GM12864 (cell line): ENCODE data around the gene PATL1.
"Not testable (repeated sequence)": the region's sequence is repeated elsewhere in the genome, so short reads cannot be mapped to it uniquely, and the experiment has no call there.

ENCODE experiments used
- DNase-seq: peaks from one replicate; pipeline ENCODE4 v3.0.0-alpha.2; 2011; ENCODE audit warnings: low read depth
- H3K4me3 ChIP-seq: 2 replicates; pipeline ENCODE4 v1.5.1; 2011; ENCODE audit warnings: mild to moderate bottlenecking, low read depth, low read length, control low read depth
- TF ChIP-seq, protein P1 (sequence below): IDR thresholded peaks from 2 replicates; pipeline ENCODE4 v1.5.1; 2011; ENCODE audit warnings: low read depth, mild to moderate bottlenecking, moderate library complexity, low read length, control low read depth, inconsistent platforms; ENCODE audit errors: missing control alignments

The PATL1 gene

DNA sequence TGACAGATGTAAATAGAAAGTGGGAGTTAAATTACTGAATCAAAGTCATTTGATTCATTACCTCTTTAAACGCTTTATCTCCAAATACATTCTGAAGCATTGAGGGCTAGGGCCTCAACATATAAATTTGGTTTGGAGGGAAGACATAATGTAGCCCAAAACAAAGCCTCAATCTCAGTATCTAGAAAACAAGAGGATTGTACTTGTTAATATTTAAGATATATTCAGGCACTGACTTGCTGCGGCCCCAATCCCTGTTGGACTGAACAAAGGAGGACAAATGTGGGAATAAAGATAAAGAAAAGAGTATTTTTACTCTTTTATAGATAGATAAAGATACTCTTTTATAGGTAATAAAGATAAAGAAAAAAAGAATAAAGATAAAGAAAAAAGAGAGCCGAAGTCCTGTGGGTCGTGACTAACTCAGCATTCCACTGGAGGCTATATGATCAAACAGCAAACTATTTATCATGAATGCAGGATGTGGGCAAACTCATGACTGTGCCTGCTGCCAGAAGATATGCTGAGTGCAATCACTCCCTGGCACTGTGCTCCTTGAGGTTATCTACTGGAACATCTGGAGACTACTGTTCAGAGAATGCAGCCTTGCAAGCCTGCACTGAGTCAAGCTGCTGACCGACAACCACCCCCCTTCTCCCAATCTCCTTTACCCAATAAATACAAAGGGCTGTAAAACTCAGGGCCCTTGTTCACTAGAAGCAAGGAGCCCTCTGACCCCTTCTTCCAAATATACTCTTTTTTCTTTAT is 37.9 kb upstream of the PATL1 start:
- TF ChIP-seq, protein P1, sequence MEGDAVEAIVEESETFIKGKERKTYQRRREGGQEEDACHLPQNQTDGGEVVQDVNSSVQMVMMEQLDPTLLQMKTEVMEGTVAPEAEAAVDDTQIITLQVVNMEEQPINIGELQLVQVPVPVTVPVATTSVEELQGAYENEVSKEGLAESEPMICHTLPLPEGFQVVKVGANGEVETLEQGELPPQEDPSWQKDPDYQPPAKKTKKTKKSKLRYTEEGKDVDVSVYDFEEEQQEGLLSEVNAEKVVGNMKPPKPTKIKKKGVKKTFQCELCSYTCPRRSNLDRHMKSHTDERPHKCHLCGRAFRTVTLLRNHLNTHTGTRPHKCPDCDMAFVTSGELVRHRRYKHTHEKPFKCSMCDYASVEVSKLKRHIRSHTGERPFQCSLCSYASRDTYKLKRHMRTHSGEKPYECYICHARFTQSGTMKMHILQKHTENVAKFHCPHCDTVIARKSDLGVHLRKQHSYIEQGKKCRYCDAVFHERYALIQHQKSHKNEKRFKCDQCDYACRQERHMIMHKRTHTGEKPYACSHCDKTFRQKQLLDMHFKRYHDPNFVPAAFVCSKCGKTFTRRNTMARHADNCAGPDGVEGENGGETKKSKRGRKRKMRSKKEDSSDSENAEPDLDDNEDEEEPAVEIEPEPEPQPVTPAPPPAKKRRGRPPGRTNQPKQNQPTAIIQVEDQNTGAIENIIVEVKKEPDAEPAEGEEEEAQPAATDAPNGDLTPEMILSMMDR: no peak
- DNase-seq: no peak
- H3K4me3 ChIP-seq: no peak overlapping the region

DNA sequence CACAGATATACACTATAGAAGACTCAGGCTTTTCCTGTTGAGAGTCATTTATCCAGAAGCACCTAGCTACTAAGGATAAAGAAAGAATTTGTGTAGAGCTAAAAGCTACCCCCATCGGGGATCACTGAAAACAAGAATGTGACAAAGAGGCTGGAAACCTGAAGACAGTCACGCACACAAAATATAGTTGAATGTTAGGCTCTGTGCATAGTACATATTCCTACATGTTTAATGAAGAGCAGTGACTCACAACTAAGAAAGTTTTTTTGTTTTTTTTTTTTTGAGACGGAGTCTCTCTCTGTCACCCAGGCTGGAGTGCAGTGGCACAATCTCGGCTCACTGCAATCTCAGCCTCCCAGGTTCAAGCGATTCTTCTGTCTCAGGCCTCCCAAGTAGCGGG is 36.5 kb upstream of the PATL1 start:
- H3K4me3 ChIP-seq: no peak overlapping the region
- no peak for DNase-seq
- TF ChIP-seq, protein P1: no peak

DNA sequence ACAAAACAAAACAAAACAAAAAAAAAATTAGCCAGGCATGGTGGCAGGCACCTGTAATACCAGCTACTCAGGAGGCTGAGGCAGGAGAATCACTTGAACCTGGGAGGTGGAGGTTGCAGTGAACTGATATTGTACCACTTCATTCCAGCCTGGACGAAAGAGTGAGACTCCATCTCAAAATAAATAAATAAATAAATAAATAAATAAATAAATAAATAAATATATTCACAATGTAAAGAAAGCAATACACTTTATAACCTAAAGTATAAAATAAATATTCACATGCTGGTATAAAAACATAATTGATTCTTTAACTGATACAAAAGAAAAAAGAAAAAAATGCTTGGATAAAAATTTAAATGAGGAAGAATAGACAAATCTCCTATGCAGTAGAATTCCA is 34.7 kb upstream of the PATL1 start:
- H3K4me3 ChIP-seq, DNase-seq: not testable (repeated sequence)

DNA sequence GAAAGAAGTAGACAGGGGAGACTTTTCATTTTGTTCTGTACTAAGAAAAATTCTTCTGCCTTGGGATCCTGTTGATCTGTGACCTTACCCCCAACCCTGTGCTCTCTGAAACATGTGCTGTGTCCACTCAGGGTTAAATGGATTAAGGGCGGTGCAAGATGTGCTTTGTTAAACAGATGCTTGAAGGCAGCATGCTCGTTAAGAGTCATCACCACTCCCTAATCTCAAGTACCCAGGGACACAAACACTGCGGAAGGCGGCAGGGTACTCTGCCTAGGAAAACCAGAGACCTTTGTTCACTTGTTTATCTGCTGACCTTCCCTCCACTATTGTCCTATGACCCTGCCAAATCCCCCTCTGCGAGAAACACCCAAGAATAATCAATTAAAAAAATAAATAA is 31.3 kb upstream of the PATL1 start:
- H3K4me3 ChIP-seq, DNase-seq: not testable (repeated sequence)

DNA sequence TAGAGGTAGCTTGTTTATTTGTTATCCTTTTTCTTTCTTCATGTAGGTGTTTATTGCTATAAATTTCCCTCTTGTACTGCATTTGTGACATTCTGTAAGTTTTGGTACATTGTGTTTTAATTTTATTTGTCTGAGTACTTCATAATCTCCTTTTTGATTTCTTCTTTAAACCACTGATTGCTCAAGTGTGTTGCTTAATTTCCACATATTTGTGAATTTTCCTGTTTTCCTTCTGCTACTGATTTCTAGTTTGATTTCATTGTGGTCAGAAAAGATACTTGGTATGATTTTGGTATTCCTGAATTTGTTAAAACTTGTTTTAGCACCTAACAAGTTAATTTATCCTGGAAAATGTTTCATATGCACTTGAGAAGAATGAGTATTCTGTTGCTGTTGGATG is 29.7 kb upstream of the PATL1 start:
- no peak for DNase-seq
- TF ChIP-seq, protein P1: no peak
- H3K4me3 ChIP-seq: no peak overlapping the region

DNA sequence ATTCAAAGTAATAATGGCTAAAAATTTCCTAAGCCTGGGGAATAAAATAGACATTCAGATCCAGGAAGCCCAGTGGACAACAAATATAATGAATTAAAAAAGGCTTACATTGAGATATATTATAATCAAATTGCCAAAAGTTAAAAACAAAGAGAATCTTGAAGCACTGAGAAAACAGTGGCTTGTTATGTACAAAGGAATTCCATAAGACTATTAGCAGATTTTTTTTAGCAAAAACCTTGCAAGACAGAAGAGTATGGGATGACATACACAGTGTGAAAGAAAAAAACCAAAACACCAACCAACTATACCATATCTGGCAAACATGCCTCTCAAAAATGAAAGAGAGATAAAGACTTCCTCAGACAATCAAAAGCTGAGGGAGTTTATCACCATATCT is 24.1 kb upstream of the PATL1 start:
- H3K4me3 ChIP-seq: no peak overlapping the region
- no peak for DNase-seq
- TF ChIP-seq, protein P1: no peak

DNA sequence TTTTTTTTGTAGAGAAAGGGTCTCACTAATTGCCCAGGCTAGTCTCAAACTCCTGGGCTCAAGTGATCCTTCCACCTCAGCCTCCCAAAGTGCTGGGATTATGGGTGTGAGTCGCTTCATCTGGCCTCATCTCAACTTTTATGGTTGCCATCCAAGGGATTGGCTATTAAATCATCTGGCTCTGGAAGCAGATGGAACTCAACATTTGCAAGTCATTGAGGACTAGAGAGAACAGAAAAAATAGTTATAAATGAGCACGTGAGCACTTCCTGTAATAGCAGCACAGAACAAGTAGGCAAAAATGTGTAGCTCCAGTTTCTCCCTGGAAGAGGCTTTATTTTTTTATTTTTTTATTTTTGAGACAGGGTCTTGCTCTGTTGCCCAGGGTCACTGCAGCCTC is 22.3 kb upstream of the PATL1 start:
- no peak for DNase-seq
- no peak overlapping the region for H3K4me3 ChIP-seq
- TF ChIP-seq, protein P1: no peak

DNA sequence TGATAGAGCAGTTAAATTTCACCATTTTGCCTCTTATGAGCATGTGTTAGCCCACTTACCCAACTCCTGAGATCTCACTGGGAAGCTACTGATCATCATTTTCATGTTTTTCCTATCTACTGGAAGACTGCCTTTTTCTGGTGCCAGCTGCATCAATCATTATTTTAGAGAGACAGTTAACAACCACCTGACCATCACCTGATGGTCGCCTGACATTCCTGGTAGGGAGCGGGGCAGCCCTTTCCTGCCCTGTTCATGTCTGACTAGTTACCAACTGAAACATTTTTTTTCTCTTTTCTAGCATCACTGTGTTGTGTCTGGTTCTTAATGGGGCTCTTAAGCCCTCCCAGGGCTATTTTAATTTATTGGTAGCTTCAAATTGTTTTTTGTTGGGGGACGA is 20.2 kb upstream of the PATL1 start:
- H3K4me3 ChIP-seq: no peak overlapping the region
- TF ChIP-seq, protein P1: no peak
- DNase-seq: no peak

DNA sequence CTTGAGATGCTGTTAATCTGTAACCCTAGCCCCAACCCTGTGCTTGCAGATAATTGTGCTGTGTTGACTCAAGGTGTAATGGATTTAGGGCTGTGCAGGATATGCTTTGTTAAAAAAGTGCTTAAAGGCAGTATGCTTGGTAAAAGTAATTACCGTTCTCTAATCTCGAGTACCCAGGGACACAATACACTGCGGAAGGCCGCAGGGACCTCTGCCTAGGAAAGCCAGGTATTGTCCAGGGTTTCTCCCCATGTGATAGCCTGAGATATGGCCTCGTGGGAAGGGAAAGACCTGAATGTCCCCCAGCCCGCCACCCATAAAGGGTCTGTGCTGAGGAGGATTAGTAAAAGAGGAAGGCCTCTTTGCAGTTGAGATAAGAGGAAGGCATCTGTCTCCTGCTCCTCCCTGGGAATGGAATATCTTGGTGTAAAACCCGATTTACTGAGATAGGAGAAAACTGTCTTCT is 12.5 kb upstream of the PATL1 start:
- not testable (repeated sequence) for H3K4me3 ChIP-seq, DNase-seq
